8988T (cell line): ENCODE results near the gene ANO8.

ENCODE experiments used
- DNase-seq: peaks from one replicate; pipeline ENCODE4 v3.0.0; 2011

The ANO8 gene

DNA sequence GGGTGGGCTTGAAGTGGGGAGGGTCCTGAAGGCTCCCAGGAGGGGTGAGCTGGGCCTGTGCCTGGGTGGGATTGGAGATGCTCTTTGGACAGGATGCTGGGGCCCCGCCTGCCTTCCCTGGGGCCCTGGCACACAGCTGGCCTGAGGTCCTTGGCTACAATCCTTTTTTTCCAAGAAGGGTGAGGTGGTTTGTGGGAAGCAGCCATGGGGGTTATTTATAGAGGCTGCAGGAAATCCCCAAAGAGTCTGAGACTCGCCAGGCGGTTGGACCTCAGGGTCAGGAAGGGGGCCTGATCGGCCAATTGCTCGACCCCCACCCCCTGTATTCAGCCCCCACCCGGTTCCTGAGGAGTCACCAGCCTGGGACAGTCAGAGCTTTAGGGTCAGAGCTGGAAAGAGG, 12.7 kb upstream of the ANO8 start:
- no peak for DNase-seq

DNA sequence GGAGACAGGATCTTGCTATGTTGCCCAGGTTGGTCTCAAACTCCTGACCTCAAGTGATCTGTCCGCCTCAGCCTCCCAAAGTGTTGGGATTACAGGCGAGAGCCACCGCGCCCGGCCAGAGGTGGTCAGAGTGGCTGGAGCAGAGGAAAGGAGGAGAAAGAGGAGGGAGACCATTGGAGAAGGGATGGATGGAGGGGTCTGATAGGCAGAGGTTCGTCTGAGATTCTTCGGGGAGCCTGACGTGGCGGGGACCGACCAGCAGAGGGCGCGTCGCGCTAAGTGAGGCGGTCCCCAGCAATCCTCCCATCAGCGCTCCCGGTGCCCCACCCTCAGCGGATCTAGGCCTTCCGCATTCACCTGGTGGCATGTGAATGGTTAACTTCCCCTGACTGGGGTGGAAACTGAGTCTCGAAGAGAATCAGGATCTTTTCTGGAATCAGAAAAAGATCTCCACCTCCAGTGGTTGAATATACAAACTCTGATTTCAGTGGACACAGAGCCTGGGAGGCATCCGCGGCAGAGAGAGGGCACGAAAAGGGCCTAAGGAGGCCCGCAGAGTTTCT, 11.5 kb upstream of the ANO8 start:
- DNase-seq, result peak; percentile 88

DNA sequence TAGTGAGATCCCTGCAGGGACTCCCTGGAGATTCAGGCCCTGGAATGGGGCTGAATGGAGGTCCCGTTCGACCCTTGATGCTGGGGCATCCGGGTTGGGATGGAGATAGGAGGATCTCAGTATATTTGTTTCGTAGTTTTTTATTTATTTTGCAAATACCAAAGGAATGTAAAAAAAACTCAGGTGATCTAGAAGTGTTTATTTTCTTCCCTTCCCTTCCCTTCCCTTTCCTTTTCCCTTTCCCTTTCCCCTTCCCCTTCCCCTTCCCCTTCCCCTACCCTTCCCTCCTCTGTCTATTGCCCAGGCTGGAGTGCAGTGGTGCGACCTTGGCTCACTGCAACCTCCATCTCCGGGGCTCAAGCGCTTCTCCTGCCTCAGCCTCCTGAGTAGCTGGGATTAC, 7.2 kb upstream of the ANO8 start:
- no peak for DNase-seq

- DNase-seq, result no peak
Observed at GRCh38 chr19:17341386-17341785, 6.7 kb upstream of the ANO8 start.

GRCh38 chr19:17340871-17341357, 6.3 kb upstream of the ANO8 start:
- no peak for DNase-seq

DNA sequence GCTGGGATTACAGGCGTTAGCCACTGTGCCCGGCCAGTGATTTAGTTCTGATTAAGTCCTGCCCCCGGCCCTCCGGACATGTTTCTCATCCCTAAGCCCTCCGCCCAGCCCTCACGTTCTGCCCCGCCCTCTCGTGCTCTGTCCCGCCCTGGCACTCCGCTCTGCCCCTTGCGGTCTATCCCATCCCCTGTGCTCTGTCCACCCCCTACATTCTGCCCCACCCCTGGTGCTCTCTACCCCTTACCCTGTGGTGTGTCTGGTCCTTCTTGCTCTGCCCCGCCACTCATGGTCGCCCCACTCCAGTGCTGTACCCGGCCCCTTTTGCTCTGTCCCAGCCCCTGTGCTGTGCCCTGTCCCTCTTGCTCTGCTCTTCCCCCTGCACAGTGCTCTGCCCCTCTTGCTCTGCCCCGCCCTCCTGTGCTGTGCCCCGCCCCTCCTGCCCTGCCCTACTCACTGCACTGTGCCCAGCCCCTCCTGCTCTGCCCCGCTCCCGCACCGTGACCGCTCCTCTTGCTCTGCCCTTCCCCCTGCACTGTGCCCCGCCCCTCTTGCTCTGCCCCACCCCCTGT, 5.7 kb upstream of the ANO8 start:
- no peak for DNase-seq

GRCh38 chr19:17339088-17339741, 4.6 kb upstream of the ANO8 start:
- DNase-seq, result no peak

- no peak for DNase-seq
Observed at GRCh38 chr19:17338433-17339078, 3.9 kb upstream of the ANO8 start.

DNA sequence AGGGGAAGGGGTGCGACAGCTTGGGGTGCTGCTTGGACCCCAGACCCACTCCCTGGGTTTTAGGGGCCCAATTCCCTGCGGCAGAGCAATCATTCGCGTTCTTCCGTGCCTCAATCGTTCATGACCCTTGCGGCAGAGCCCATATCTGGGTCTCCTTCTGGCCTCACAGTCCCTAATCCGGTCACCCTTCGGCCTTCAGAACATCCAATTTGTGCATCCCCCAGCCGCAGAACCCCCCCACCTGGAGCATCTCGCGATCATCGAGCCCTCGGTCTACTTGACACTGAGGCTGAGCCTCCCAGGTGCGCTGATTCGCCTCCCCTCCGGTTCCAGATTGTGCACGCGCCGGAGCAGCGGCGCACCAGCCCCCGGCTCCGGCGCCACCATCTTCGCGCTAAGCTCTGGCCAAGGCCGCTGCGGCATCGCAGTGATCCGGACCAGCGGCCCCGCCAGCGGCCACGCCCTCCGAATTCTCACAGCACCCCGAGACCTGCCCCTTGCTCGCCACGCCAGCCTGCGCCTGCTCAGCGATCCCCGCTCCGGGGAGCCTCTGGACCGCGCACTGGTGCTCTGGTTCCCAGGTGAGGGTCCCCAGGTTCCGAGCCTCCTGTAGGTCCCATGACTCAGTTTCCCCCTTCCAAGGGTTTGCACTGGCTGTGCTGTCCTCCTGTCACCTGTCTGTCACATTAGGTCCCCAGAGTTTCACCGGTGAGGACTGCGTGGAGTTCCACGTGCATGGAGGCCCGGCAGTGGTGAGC, 3.2 kb upstream of the ANO8 start:
- DNase-seq, result no peak

DNA sequence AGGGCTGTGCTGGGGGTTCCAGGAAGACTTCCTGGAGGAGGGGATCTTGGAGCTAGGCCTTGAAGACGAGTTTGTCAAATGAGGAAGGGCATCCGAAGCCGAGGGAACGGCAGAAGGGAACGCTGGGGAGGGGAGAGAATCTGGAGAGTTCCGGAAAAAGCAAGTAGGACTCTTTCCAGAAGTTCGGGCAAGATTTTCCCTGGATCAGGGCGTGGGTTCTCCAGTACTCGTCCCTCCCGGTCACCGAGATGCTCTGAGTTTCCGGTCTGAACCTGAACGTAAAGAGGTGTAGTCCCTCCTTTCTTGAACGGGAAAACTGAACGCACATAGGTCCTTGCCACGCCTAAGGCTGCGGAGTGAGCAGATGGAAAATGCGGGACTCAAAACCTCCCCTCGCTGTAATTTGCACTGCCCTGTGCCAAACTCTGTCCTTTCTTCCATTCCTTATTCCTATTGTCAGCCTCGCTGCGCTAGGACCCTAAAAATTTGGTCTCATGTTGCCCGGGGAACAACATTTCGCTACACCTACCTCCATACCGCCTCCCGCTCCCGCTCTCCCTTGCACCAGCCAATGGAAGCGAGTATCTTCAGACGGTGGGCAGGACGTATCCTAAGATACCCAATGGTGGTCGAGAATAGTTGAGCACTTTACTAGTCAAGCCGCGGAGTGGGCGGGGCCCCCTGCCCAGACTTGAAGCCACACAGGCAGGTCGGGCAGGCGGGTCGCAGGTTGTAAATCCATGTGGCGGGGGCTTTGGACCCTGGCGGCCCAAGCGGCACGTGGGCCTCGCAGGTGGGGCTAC, 2.4 kb upstream of the ANO8 start, which contains the start of gene GTPBP3:
GTPBP3 (plus strand) TSS at position 682 of the 803 bp plus-strand sequence; CDS start at position 741, 59 bp downstream.
- peak; percentile 94 for DNase-seq

DNA sequence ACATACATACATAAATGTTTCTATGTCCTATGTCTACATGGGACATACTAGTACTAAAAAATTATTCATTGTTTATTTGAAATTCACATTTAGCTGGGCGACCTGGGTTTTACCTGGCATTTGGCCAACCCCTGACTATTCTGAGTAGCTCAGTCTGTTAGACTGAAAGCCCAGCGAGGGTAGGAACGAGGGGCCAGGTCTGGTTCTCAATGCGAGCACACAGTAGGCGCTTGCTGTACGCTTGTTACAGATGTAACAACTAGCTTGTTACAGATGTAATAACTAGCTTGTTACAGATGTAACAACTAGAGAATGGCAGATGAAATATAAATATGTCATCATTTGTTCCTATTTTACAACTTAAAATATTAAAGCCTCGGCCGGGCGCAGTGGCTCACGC, 920 bp upstream of the ANO8 start:
- DNase-seq, result no peak

DNA sequence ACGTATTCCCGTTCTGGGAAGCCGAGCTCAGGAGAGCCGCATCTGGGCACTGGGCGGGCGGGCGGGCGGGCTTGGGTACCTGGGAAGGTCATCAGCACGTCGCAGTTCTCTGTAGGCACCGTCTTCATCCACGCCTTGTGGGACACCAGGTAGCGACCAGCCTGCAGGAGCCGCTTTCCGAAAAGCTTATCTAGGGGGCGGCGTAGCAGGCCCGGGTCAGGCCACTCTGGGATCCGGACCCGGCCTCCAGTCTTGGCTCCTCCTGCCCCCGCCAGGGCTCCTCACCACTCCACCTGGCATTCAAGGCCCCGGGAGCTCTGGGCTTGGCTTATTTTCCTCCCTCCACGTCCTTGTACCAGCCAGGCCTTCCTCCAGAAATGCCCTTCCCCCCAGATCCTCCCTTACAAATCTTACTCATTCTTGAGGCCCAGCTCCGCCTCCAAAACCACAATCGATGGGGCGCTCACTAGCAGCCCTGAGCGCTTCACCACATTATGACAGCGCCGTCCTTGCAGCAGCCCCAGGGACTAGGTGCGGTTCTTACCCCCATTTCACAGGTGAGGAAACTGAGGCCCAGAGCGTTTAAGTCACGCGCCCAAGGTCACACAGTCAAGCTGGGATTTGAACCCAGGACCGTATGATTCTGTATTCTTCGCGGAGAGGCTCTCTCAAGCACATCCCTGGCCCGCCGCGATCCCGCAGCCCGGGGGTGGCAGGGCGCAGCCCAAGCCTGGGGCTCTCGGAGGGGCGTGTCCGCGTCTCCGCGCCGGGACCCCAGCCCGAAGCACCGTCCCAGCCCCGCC, 843 bp downstream of the ANO8 start:
- DNase-seq, result no peak

- DNase-seq, result no peak
Observed at GRCh38 chr19:17332677-17333581, 1.7 kb downstream of the ANO8 start.

DNA sequence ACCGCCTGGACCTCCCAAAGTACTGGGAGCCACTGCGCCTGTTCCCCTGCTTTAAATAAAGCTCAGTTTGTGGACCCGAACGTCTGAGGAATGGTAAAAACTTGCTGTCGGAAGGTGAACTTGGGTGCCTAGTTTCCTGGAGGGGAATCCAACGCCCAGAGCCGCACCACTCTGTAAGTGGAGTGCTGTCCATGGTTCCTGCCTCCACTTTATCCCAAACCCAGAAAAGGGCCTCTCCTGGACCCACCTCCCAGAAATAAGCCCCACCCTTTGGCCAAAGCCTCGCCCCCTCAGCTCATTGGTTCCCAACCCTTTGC, 2.3 kb downstream of the ANO8 start:
- no peak for DNase-seq

- DNase-seq, result no peak
Observed at GRCh38 chr19:17331045-17331558, 3.6 kb downstream of the ANO8 start.

DNA sequence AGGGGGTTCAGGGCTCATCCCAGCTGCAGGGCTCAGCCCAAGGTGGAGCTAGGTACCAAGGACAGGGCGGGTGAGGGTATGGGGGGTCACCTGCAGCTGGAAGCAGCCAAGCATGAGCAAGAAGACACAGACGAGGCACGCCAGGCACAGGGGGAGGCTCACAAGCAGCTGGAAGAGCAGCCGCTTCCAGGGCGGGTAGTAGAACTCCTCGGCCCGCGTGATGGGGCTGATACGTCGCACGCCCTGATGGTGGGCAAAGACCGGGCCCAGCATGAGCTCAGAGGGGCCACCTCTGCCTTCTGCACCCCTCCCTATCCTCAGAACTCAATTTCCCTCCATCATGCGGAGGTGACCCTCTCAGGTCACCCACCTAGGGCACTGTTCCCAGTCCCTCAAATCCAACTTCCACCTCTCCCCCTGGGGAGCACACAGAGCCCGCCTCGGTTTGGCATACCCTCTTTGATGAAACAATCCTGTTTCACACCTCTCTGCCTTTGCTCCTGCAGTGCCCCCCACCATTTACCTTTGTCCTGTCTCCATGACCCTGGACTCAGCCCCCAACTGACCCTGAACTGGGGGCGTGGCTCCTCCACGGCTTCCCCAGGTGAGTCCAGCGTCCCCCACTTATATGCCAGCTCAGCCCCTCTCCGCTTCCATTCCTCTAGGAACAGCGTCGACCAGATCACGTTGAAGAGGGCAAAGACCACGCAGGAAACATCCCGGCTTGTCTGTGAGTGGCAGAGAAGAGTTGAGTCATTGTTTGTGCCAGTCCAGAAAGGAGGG, 4.2 kb downstream of the ANO8 start:
- peak; percentile 37 for DNase-seq

DNA sequence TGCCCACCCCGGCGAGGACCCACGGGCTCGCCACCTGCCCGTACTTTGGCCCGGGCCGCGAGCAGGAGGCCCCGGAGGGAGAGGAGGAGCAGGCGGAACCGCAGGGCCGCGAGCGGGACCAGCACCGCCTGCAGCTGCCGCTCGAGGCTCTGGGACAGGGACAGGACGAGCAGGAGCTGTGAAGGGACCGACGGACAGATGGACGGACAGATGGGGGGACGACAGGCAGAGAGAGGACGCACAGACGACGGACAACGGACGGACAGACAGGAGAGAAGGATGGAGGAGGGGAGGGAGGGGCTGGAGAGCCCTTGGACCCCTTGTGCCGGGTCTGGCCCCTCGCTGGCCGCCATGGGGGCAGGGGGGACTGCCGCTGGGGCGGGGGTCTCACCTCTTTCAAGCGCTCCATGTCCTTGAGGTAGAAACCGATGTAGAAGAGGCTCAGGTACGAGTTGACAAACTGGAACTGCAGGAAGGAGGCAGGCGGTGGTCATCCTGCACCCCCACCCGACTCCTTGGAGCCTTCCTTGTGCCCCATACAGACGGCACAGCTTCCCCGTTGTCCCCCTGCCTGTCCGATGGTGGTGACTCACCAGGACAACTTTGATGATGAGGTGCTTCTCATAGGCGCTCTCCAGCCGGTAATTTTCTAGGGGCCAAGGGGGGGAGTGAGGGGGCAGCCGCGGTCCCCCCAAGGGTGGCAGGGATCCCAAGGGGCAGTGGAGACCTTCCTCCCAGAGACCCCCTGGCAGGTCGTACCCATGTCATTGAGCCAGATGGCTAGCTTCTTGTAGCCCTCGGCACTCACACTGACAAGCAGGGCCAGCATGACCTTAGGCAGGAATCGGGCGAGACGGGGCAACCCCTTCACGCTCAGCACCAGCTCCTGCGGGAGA, 5.0 kb downstream of the ANO8 start:
- peak; percentile 57 for DNase-seq
